Smooth muscle cell (in vitro differentiated cells): ENCODE data around the gene TPGS1. TPM values are rescaled to one million over a fixed set of nuclear protein-coding genes. Genes with fewer than 3 reads are reported as not detected.

Experiments used
- DNase-seq: peaks from one replicate; lab custom pipeline; 2025; ENCODE audit not compliant: unreplicated experiment; lab: John Stamatoyannopoulos, UW
- H2AFZ ChIP-seq: fragments of 200-600 bp; sonication (generic); 2 replicates; pipeline ENCODE4 v1.6.0; 2016; ENCODE audit warnings: antibody characterized with exemption, low read depth, mild to moderate bottlenecking
- H3F3A ChIP-seq: fragments of 200-600 bp; sonication (generic); 2 replicates; pipeline ENCODE4 v1.6.0; 2017; ENCODE audit warnings: antibody characterized with exemption, low read depth
- H3K27ac ChIP-seq: fragments of 200-600 bp; sonication (generic); 2 replicates; pipeline ENCODE4 v1.5.1; 2016; ENCODE audit warnings: low read depth, mild to moderate bottlenecking
- H3K27me3 ChIP-seq: fragments of 200-600 bp; sonication (generic); 2 replicates; pipeline ENCODE4 v1.6.1; 2016; ENCODE audit warnings: low read depth, mild to moderate bottlenecking
- H3K36me3 ChIP-seq: fragments of 200-600 bp; sonication (generic); 2 replicates; pipeline ENCODE4 v1.5.1; 2016; ENCODE audit warnings: low read depth
- H3K4me1 ChIP-seq: fragments of 200-600 bp; sonication (generic); 2 replicates; pipeline ENCODE4 v1.5.1; 2016; ENCODE audit warnings: low read depth
- H3K4me2 ChIP-seq: fragments of 200-600 bp; sonication (generic); 2 replicates; pipeline ENCODE4 v1.6.0; 2016; ENCODE audit warnings: mild to moderate bottlenecking
- H3K4me3 ChIP-seq: fragments of 200-600 bp; sonication (generic); 2 replicates; pipeline ENCODE4 v1.5.1; 2016; ENCODE audit warnings: mild to moderate bottlenecking
- H3K79me2 ChIP-seq: fragments of 200-600 bp; sonication (generic); 2 replicates; pipeline ENCODE4 v1.6.0; 2016; ENCODE audit warnings: low read depth, mild to moderate bottlenecking
- H3K9ac ChIP-seq: fragments of 200-600 bp; sonication (generic); 2 replicates; pipeline ENCODE4 v1.6.0; 2016; ENCODE audit warnings: low read depth
- H3K9me3 ChIP-seq: fragments of 200-600 bp; sonication (generic); replicated peaks from 2 replicates; pipeline ENCODE4 v1.5.1; 2016; ENCODE audit warnings: low read depth
- H4K20me1 ChIP-seq: fragments of 200-600 bp; sonication (generic); 2 replicates; pipeline ENCODE4 v1.6.0; 2016; ENCODE audit warnings: low read depth
- CTCF ChIP-seq: fragments of 200-600 bp; sonication (generic); IDR thresholded peaks from 2 replicates; pipeline ENCODE4 v1.5.1; 2017; ENCODE audit warnings: borderline replicate concordance, mild to moderate bottlenecking, antibody characterized with exemption; ENCODE audit not compliant: insufficient read depth, poor library complexity, severe bottlenecking
- WGBS: methylation state at CpG from one replicate; pipeline ENCODE4 v1.1.7; 2016; ENCODE audit warnings: low lambda C conversion rate; 5-methylcytosine and 5-hydroxymethylcytosine counted together
- polyA plus RNA-seq: library from polyadenylated mRNA; unstranded; fragments of >200 nt; fragmentation: Nextera tagmentation; extraction: Ambion mirVana; gene quantifications from 2 replicates; pipeline ENCODE4 v1.2.1, GENCODE V29; 2016
- total RNA-seq: library from RNA; depleted of rRNA; stranded (reverse); fragments of >200 nt; gene quantifications from 2 replicates; pipeline ENCODE4 v1.2.3, GENCODE V29; 2014

The TPGS1 gene
- total and polyA plus RNA-seq, 2 experiments from 2014 or later: 20.5 to 51.3 TPM

DNA sequence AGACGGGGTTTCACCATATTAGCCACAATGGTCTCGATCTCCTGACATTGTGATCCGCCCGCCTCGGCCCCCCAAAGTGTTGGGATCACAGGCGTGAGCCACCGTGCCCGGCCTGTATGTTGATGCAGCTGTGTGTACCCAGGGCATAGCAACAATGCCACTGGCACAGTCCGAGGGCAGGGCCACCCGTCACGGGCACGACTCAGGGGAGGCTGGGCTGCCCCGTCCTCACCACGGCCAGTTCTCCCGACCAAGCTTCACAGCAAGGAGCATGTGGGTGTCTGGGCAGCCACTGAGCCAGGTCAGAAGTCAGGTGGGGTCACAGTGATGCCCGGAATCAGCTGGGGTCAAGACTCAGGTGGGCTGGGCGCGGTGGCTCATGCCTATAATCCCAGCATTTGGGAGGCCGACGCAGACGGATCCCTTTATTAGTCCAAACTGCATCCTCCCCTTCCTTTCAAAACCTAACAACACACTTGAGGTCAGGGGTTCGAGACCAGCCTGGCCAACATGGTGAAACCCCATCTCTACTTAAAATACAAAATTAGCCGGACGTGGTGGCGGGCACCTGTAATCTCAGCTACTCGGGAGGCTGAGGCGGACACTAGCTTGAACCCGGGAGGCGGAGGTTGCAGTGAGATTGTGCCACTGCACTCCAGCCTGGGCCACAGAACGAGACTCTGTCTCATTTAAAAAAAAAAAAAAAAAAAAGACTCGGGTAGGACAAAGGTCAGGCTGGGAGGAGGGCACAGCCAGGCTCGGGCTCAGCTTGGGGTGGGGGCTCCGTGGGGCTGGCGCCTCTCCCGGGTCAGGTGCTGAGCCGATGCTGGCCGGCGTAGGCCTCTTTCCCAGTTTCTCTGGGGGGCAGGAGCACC, 23.1 kb downstream of the TPGS1 start:
- Histone ChIP-seq H3K4me3 (peak overlapping the region; percentile 90), H3K9me3 (no peaks in the 10 kb centered on the region), H3F3A (peaks cover 6% of the 10 kb centered on the region), H3K27me3 (no peaks in the 10 kb centered on the region), H3K79me2 (peaks cover 33% of the 10 kb centered on the region), H3K4me1 (peaks cover 11% of the 10 kb centered on the region), H3K9ac (peak overlapping the region; percentile 91), H2AFZ (no peak overlapping the region), H3K4me2 (peak overlapping the region; percentile 96), H4K20me1 (peaks cover 26% of the 10 kb centered on the region), H3K27ac (no peak overlapping the region), H3K36me3 (no peaks in the 10 kb centered on the region)
- 75% methylated on average over 38 of the region's 38 CpGs for WGBS
- no peak for TF ChIP-seq CTCF
- DNase-seq: no peak

GRCh38 chr19:531009-531752, 23.9 kb downstream of the TPGS1 start:
- peaks cover 11% of the 10 kb centered on the region for H3K4me1 ChIP-seq
- peak overlapping the region; percentile 90 for H3K4me3 ChIP-seq
- TF ChIP-seq CTCF: no peak
- H3K27me3 ChIP-seq: no peaks in the 10 kb centered on the region
- peaks cover 6% of the 10 kb centered on the region for H3F3A ChIP-seq
- peak; percentile 80 for DNase-seq
- peak overlapping the region; percentile 85 for H3K27ac ChIP-seq
- no peaks in the 10 kb centered on the region for H3K9me3 ChIP-seq
- peak overlapping the region; percentile 91 for H3K9ac ChIP-seq
- H2AFZ ChIP-seq: peak overlapping the region; percentile 95
- H3K4me2 ChIP-seq: peak overlapping the region; percentile 96
- peaks cover 41% of the 10 kb centered on the region for H3K79me2 ChIP-seq
- peaks cover 34% of the 10 kb centered on the region for H4K20me1 ChIP-seq
- no peaks in the 10 kb centered on the region for H3K36me3 ChIP-seq
- WGBS: under 1% methylated on average over 34 of the region's 103 CpGs

GRCh38 chr19:531753-532560, 24.7 kb downstream of the TPGS1 start, which contains the start of gene CDC34:
Gene CDC34 (plus strand): TSS chr19:531760. CDS start chr19:531932, 172 bp downstream.
- H3K27me3 ChIP-seq: no peaks in the 10 kb centered on the region
- peaks cover 45% of the 10 kb centered on the region for H3K79me2 ChIP-seq
- WGBS: under 1% methylated on average over 55 of the region's 84 CpGs

More at GRCh38 chr19:531753-532560, 24.7 kb downstream of the TPGS1 start, which contains the start of gene CDC34:
- Histone ChIP-seq H3K9ac (peak within 1 kb of the TSS; percentile 91), H3K36me3 (no peaks in the 10 kb centered on the region), H3K27ac (peak within 1 kb of the TSS; percentile 90), H3F3A (peaks cover 6% of the 10 kb centered on the region), H3K4me3 (peak within 1 kb of the TSS; percentile 90), H3K4me1 (peaks cover 11% of the 10 kb centered on the region), H3K4me2 (peak within 1 kb of the TSS; percentile 100), H4K20me1 (peaks cover 42% of the 10 kb centered on the region), H3K9me3 (no peaks in the 10 kb centered on the region), H2AFZ (peak within 1 kb of the TSS; percentile 95)
- TF ChIP-seq CTCF: no peak
- DNase-seq: no peak
